Right lobe of liver (tissue), 4 donors: Measurements from ENCODE around the gene PPP1R26.

Source experiments
- POLR2A ChIP-seq: fragments of 450-650 bp; IDR thresholded peaks from one replicate; pipeline ENCODE4 v1.6.1; 2017; ENCODE audit warnings: antibody characterized with exemption, mild to moderate bottlenecking
- TF ChIP-seq, protein P1 (sequence below), 4 donors: fragments of 200-600 bp in 3 of 4; fragments of 450-650 bp in 1 of 4; IDR thresholded peaks; one replicate each; pipeline versions ENCODE4 v1.5.1 to v1.8.0; 2016 to 2022; ENCODE audit warnings: antibody characterized with exemption in 4 of 4, mild to moderate bottlenecking in 2 of 4
- donor health status: DM: no; HTN: no; CAD: no.
- donor health status: DM: no; HTN: no; CAD: no.
- donor health status: DM: no; HTN: yes; CAD: no.

DNA sequence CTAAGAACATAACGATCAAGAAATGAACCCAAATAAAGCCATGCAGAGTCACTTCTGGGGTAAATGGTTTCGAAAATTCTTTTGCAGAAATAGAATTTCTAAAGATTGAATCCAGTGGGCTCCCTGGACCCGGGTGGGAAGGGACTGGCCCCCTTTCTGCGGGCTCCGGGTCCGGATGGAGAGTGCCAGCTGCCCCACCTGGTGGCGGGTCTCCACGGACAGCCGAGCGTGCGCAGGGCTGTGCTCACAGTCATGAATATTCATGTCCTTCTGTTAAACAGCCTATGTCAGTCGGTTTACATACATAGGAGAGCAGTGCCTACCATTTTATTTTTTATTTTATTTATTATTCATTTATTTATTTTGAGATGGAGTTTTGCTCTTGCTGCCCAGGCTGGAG lies 4.7 kb upstream of the PPP1R26 start:
- TF ChIP-seq, protein P1, sequence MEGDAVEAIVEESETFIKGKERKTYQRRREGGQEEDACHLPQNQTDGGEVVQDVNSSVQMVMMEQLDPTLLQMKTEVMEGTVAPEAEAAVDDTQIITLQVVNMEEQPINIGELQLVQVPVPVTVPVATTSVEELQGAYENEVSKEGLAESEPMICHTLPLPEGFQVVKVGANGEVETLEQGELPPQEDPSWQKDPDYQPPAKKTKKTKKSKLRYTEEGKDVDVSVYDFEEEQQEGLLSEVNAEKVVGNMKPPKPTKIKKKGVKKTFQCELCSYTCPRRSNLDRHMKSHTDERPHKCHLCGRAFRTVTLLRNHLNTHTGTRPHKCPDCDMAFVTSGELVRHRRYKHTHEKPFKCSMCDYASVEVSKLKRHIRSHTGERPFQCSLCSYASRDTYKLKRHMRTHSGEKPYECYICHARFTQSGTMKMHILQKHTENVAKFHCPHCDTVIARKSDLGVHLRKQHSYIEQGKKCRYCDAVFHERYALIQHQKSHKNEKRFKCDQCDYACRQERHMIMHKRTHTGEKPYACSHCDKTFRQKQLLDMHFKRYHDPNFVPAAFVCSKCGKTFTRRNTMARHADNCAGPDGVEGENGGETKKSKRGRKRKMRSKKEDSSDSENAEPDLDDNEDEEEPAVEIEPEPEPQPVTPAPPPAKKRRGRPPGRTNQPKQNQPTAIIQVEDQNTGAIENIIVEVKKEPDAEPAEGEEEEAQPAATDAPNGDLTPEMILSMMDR (IDR thresholded peaks at IDR 0.05), result peak in 1 of 4 donors; percentile 12
- no peak for TF ChIP-seq POLR2A
